Astrocyte (in vitro differentiated cells and primary cell): Measurements from ENCODE around the gene DLL4.

Experiments
- CTCF ChIP-seq: IDR thresholded peaks from 2 replicates; pipeline ENCODE4 v1.5.1; 2011; ENCODE audit warnings: low read depth, mild to moderate bottlenecking, inconsistent platforms, low read length, moderate library complexity; ENCODE audit not compliant: insufficient read depth
- EZH2 ChIP-seq: IDR thresholded peaks from 2 replicates; pipeline ENCODE4 v1.6.1; 2012; ENCODE audit warnings: mild to moderate bottlenecking, low read length, inconsistent platforms; ENCODE audit not compliant: insufficient read depth

- TF ChIP-seq CTCF, result no peak
- no peak for TF ChIP-seq EZH2
Observed at GRCh38 chr15:40938536-40938870, 9.4 kb downstream of the DLL4 start.
